H1 (cell line): ENCODE measurements around the gene DEK. TPM values are rescaled to one million over a fixed set of nuclear protein-coding genes. Genes with fewer than 3 reads are reported as not detected.

Source experiments
- CTCF ChIA-PET: fragments of 300-600 bp; sonication (Branson Sonifier 250); formaldehyde crosslinking; loops from one replicate; lab custom pipeline; 2021; ENCODE audit not compliant: partially characterized antibody; lab: Charles Lee
- POLR2A ChIA-PET: fragments of 300-600 bp; sonication (Branson Sonifier 250); formaldehyde crosslinking; loops from one replicate; lab custom pipeline; 2021; ENCODE audit warnings: inconsistent platforms; ENCODE audit not compliant: partially characterized antibody; lab: Charles Lee
- DNase-seq, 2 experiments: peaks; one replicate each; pipeline versions ENCODE4 v3.0.0 to v3.0.0-alpha.2; 2010 to 2022; ENCODE audit warnings: low spot score in 2 of 2, low read depth in 1 of 2, mixed read lengths in 1 of 2
- FAIRE-seq: peaks from 2 replicates; lab custom pipeline; 2011; peaks lifted over from hg19 to GRCh38; lab: Jason Lieb, UNC
- H2AFZ ChIP-seq: 2 replicates; pipeline ENCODE4 v1.8.1; 2012; ENCODE audit warnings: low read length, inconsistent platforms
- H2AK5ac ChIP-seq: 2 replicates; pipeline ENCODE4 v1.6.1; 2013; ENCODE audit warnings: low read depth, low read length
- H2BK120ac ChIP-seq: replicated peaks from 2 replicates; pipeline ENCODE3; 2013; ENCODE audit warnings: low read depth, low read length, inconsistent platforms
- H2BK12ac ChIP-seq: 2 replicates; pipeline ENCODE4 v1.6.1; 2013; ENCODE audit warnings: low read depth, low read length
- H2BK15ac ChIP-seq: 2 replicates; pipeline ENCODE4 v1.6.1; 2013; ENCODE audit warnings: low read length
- H2BK20ac ChIP-seq: 2 replicates; pipeline ENCODE4 v1.6.1; 2013; ENCODE audit warnings: low read length
- H2BK5ac ChIP-seq: 2 replicates; pipeline ENCODE4 v1.6.1; 2013; ENCODE audit warnings: low read depth, low read length
- H3K14ac ChIP-seq: 2 replicates; pipeline ENCODE4 v1.6.1; 2013; ENCODE audit warnings: inconsistent platforms; ENCODE audit not compliant: insufficient read length
- H3K18ac ChIP-seq: 2 replicates; pipeline ENCODE4 v1.6.1; 2013; ENCODE audit warnings: low read length; ENCODE audit errors: extremely low read depth
- H3K23ac ChIP-seq: 2 replicates; pipeline ENCODE4 v1.6.1; 2013; ENCODE audit warnings: inconsistent platforms; ENCODE audit not compliant: insufficient read length
- H3K23me2 ChIP-seq: 2 replicates; pipeline ENCODE4 v1.6.1; 2013; ENCODE audit warnings: low read depth, low read length
- H3K27ac ChIP-seq: 2 replicates; pipeline ENCODE4 v1.6.1; 2011; ENCODE audit warnings: low read depth, low read length, inconsistent platforms
- H3K27me3 ChIP-seq, 4 experiments: replicated peaks in 1 of 4; 1 replicate in 1 of 4; 2 replicates in 3 of 4; pipeline versions ENCODE4 v1.6.1 to v1.8.1; 2011 to 2013; ENCODE audit warnings: low read length in 3 of 4, mild to moderate bottlenecking in 3 of 4, inconsistent platforms in 2 of 4, mixed read lengths in 2 of 4, moderate library complexity in 1 of 4; ENCODE audit not compliant: control insufficient read depth in 3 of 4, insufficient read depth in 3 of 4; ENCODE audit errors: extremely low read depth in 1 of 4
- H3K36me3 ChIP-seq, 4 experiments: 2 replicates each; pipeline versions ENCODE4 v1.6.1 to v1.8.1; 2011 to 2013; ENCODE audit warnings: mild to moderate bottlenecking in 4 of 4, low read length in 3 of 4, moderate library complexity in 2 of 4, control low read depth in 1 of 4, inconsistent platforms in 1 of 4; ENCODE audit not compliant: insufficient read depth in 4 of 4, control insufficient read depth in 2 of 4
- H3K4ac ChIP-seq: replicated peaks from 2 replicates; pipeline ENCODE3; 2013; ENCODE audit warnings: low read length, low read depth, mixed read lengths, inconsistent platforms; ENCODE audit not compliant: insufficient read length
- H3K4me1 ChIP-seq, 4 experiments: replicated peaks in 1 of 4; 1 replicate in 1 of 4; 2 replicates in 3 of 4; pipeline versions ENCODE4 v1.6.1 to v1.8.1; 2011 to 2013; ENCODE audit warnings: low read length in 3 of 4, inconsistent platforms in 2 of 4, mixed read lengths in 1 of 4; ENCODE audit not compliant: insufficient read depth in 4 of 4, control insufficient read depth in 3 of 4
- H3K4me2 ChIP-seq, 2 experiments: 2 replicates each; pipeline versions ENCODE4 v1.6.1 to v1.8.1; 2011 to 2013; ENCODE audit warnings: low read depth in 2 of 2, low read length in 2 of 2, control low read depth in 1 of 2, inconsistent platforms in 1 of 2, mild to moderate bottlenecking in 1 of 2; ENCODE audit not compliant: insufficient read depth in 1 of 2
- H3K4me3 ChIP-seq, 4 experiments: fragments of 200-600, 300-600 bp in 1 of 4; sonication (generic), shearing (Covaris generic), sonication (Bioruptor Twin) in 1 of 4; 2 replicates each; pipeline versions ENCODE4 v1.5.1 to v1.8.1; 2011 to 2016; ENCODE audit warnings: low read length in 4 of 4, low read depth in 3 of 4, control low read depth in 2 of 4, inconsistent platforms in 2 of 4, mild to moderate bottlenecking in 2 of 4, mixed read lengths in 1 of 4, moderate library complexity in 1 of 4; ENCODE audit not compliant: insufficient read depth in 2 of 4; ENCODE audit errors: extremely low read depth in 1 of 4
- H3K56ac ChIP-seq: replicated peaks from 2 replicates; pipeline ENCODE3; 2013; ENCODE audit warnings: low read depth, mild to moderate bottlenecking, mixed read lengths, low read length, inconsistent platforms; ENCODE audit not compliant: insufficient read length
- H3K79me1 ChIP-seq: 2 replicates; pipeline ENCODE4 v1.6.1; 2013; ENCODE audit warnings: low read depth, low read length, control low read depth
- H3K79me2 ChIP-seq, 2 experiments: 2 replicates each; pipeline versions ENCODE4 v1.6.1 to v1.8.1; 2012 to 2013; ENCODE audit warnings: low read length in 2 of 2, mild to moderate bottlenecking in 2 of 2, inconsistent platforms in 1 of 2; ENCODE audit not compliant: insufficient read depth in 2 of 2, control insufficient read depth in 1 of 2
- H3K9ac ChIP-seq, 4 experiments: replicated peaks in 1 of 4; 1 replicate in 1 of 4; 2 replicates in 3 of 4; pipeline versions ENCODE4 v1.6.1 to v1.8.1; 2011 to 2013; ENCODE audit warnings: low read depth in 3 of 4, low read length in 3 of 4, control low read depth in 2 of 4, mild to moderate bottlenecking in 2 of 4, moderate library complexity in 2 of 4, inconsistent platforms in 1 of 4; ENCODE audit errors: extremely low read depth in 1 of 4
- H3K9me3 ChIP-seq, 2 experiments: 2 replicates each; pipeline versions ENCODE4 v1.6.1 to v1.8.1; 2012 to 2013; ENCODE audit warnings: mild to moderate bottlenecking in 2 of 2, moderate library complexity in 2 of 2, control low read depth in 1 of 2, inconsistent platforms in 1 of 2, low read depth in 1 of 2, low read length in 1 of 2, mixed read lengths in 1 of 2; ENCODE audit not compliant: insufficient read depth in 2 of 2
- H4K20me1 ChIP-seq, 2 experiments: replicated peaks in 1 of 2; 2 replicates each; pipeline versions ENCODE3 to v1.8.1; 2011 to 2013; ENCODE audit warnings: inconsistent platforms in 2 of 2, low read length in 2 of 2, mild to moderate bottlenecking in 1 of 2; ENCODE audit not compliant: insufficient read depth in 2 of 2, control insufficient read depth in 1 of 2
- H4K5ac ChIP-seq: 2 replicates; pipeline ENCODE4 v1.6.1; 2013; ENCODE audit warnings: low read length, low read depth, mixed read lengths, inconsistent platforms; ENCODE audit not compliant: insufficient read length
- H4K8ac ChIP-seq: 2 replicates; pipeline ENCODE4 v1.8.0; 2013; ENCODE audit warnings: mild to moderate bottlenecking, moderate library complexity, low read length, inconsistent platforms; ENCODE audit not compliant: insufficient read depth; ENCODE audit errors: extremely low read depth
- H4K91ac ChIP-seq: replicated peaks from 2 replicates; pipeline ENCODE3; 2013; ENCODE audit warnings: low read length, mixed read lengths, inconsistent platforms; ENCODE audit not compliant: insufficient read length
- E2F6 ChIP-seq: IDR thresholded peaks from 2 replicates; pipeline ENCODE4 v1.6.1; 2012; ENCODE audit warnings: inconsistent platforms
- EP300 ChIP-seq, 2 experiments: IDR thresholded peaks; 1 replicate in 1 of 2; 2 replicates in 1 of 2; pipeline ENCODE4 v1.6.1; 2011 to 2012; ENCODE audit warnings: low read depth in 2 of 2, low read length in 2 of 2, mild to moderate bottlenecking in 2 of 2, borderline replicate concordance in 1 of 2, inconsistent platforms in 1 of 2, moderate library complexity in 1 of 2
- JUN ChIP-seq: IDR thresholded peaks from 2 replicates; pipeline ENCODE4 v1.6.1; 2011; ENCODE audit warnings: low read depth, mild to moderate bottlenecking, improper control_type of control experiment, low read length
- KDM5A ChIP-seq: fragments of 200-600 bp; IDR thresholded peaks from 2 replicates; pipeline ENCODE4 v1.7.1; 2012; ENCODE audit warnings: mild to moderate bottlenecking, low read length, inconsistent platforms, mixed read lengths
- POLR2AphosphoS5 ChIP-seq: IDR thresholded peaks from 2 replicates; pipeline ENCODE4 v1.6.1; 2011; ENCODE audit warnings: low read depth, low read length
- SP2 ChIP-seq: IDR thresholded peaks from 2 replicates; pipeline ENCODE4 v1.6.1; 2012; ENCODE audit warnings: mild to moderate bottlenecking, low read length, inconsistent platforms
- SUZ12 ChIP-seq: fragments of 200-600 bp; sonication (generic); IDR thresholded peaks from 2 replicates; pipeline ENCODE4 v1.6.1; 2012; ENCODE audit warnings: mild to moderate bottlenecking, inconsistent platforms, low read length, moderate library complexity, mixed read lengths
- TAF7 ChIP-seq: optimal IDR thresholded peaks from 2 replicates; pipeline ENCODE3; 2011; ENCODE audit warnings: low read depth, mild to moderate bottlenecking, inconsistent platforms, low read length, moderate library complexity, borderline replicate concordance
- TBP ChIP-seq: IDR thresholded peaks from 2 replicates; pipeline ENCODE4 v1.6.1; 2011; ENCODE audit warnings: low read depth, low read length, improper control_type of control experiment
- TCF12 ChIP-seq: IDR thresholded peaks from 2 replicates; pipeline ENCODE4 v1.6.1; 2011; ENCODE audit warnings: low read depth, mild to moderate bottlenecking, low read length
- WGBS, 2 experiments: shearing (Covaris generic) in 1 of 2; methylation state at CpG; one replicate each; pipeline versions ENCODE4 v1.1.6 to v1.1.7; 2013 to 2015; ENCODE audit warnings: low lambda C conversion rate in 2 of 2, mixed read lengths in 2 of 2, inconsistent platforms in 1 of 2, low coverage in 1 of 2, missing lambda C conversion rate in 1 of 2; ENCODE audit not compliant: insufficient replicate concordance in 2 of 2, insufficient coverage in 1 of 2, insufficient read length in 1 of 2; ENCODE audit errors: extremely low coverage in 1 of 2, missing lambda C conversion rate in 1 of 2; 5-methylcytosine and 5-hydroxymethylcytosine counted together
- polyA plus RNA-seq, 7 experiments: library from polyadenylated mRNA; depleted of rRNA in 3 of 7; stranded (reverse) in 5 of 7; unstranded in 2 of 7; fragments of >200 nt in 5 of 7; fragments of 200-250 nt in 2 of 7; gene quantifications; 1 replicate in 5 of 7; 2 replicates in 1 of 7; 4 replicates in 1 of 7; pipeline versions ENCODE4 v1.2.1 to v1.2.3, GENCODE V29; 2011 to 2013; ENCODE audit warnings: missing spikeins in 2 of 7, mixed read lengths in 2 of 7
- total RNA-seq: library from RNA; stranded (reverse); fragmentation: NEBNext Ultra II Directional; extraction: Animal tissue kit (Norgen Biotek cat#: 25700); gene quantifications from 2 replicates; pipeline ENCODE4 v1.2.1, GENCODE V29; 2021

Gene DEK
- total and polyA plus RNA-seq, 2 of the 8 experiments (the other 6 are each of a cell fraction or from before 2014, with no cell fraction given): 40.0 to 228 TPM

GRCh38 chr6:18263418-18264218 is 712 bp downstream of the DEK start:
- no peaks in the 10 kb centered on the region; a peak in 1 of 7 replicates for H3K27me3 ChIP-seq
- peak overlapping the region; percentile 87 for H4K5ac ChIP-seq
- H3K79me2 ChIP-seq: peaks cover 50 to 57% of the 10 kb centered on the region in 2 experiments
- no peaks in the 10 kb centered on the region; the same call in 1 of the 2 replicates for H3K79me1 ChIP-seq
- H4K20me1 ChIP-seq: peaks cover 16 to 19% of the 10 kb centered on the region in 2 experiments
- no peak overlapping the region; the same call in 1 of the 2 replicates for H2AK5ac ChIP-seq
- H3K23me2 ChIP-seq: peaks cover 13% of the 10 kb centered on the region
- ChIA-PET CTCF (interaction anchor here (0.9 to 1.3 kb wide), 2 partner anchors 9 to 11 kb away, joined by 3 read pairs; no protein-coding TSS in a partner anchor), POLR2A (interaction anchor here (0.6 to 1.9 kb wide), 16 partner anchors 10 to 606 kb away, joined by 3 to 11 read pairs (median 4); partner anchors contain the start of gene RNF144B)
- H2BK15ac ChIP-seq: no peak overlapping the region
- peak overlapping the region; percentile 88 to 98 (median 95) for H3K4me3 ChIP-seq
- no peaks in the 10 kb centered on the region for H3K9me3 ChIP-seq
- no peak overlapping the region for H3K14ac ChIP-seq
- H3K4ac ChIP-seq: peak overlapping the region; percentile 87
- no peak overlapping the region for H2AFZ ChIP-seq
- H3K4me2 ChIP-seq: peak overlapping the region; percentile 73 to 82
- H3K23ac ChIP-seq: no peak overlapping the region
- peak in 1 of 2 experiments; percentile 66 for DNase-seq
- peak overlapping the region; percentile 97 to 100 (median 98) for H3K9ac ChIP-seq
- H3K56ac ChIP-seq: peak overlapping the region; percentile 89
- FAIRE-seq: no peak
- H4K91ac ChIP-seq: peak overlapping the region; percentile 68
- peak overlapping the region; percentile 97 for H3K27ac ChIP-seq
- H2BK5ac ChIP-seq: peak overlapping the region; percentile 96
- H4K8ac ChIP-seq: peak overlapping the region; percentile 99; the same call in 1 of the 2 replicates
- WGBS, 2 experiments: 2% methylated on average over 29 of the region's 50 CpGs; no CpG with 5 or more reads in 1 of the 2 experiments
- H2BK20ac ChIP-seq: no peak overlapping the region
- peaks cover 0 to 37% (median 1%) of the 10 kb centered on the region in 4 experiments; a peak in 2 of 8 replicates for H3K36me3 ChIP-seq
- peak overlapping the region; percentile 93 for H3K18ac ChIP-seq
- 0 out of 2 replicates have a peak overlapping the region, but pooled peaks have one; percentile 80 for H2BK12ac ChIP-seq
- peaks cover 5 to 22% (median 10%) of the 10 kb centered on the region in 4 experiments for H3K4me1 ChIP-seq
- H2BK120ac ChIP-seq: peak overlapping the region; percentile 29
- TF ChIP-seq SP2 (no peak), TAF7 (peak; percentile 18), KDM5A (no peak), JUN (no peak), E2F6 (no peak), TBP (0 out of 2 replicates have a peak, but pooled peaks have one; percentile 15), EP300 (IDR thresholded peaks at IDR 0.05; ENCODE audit: borderline replicate concordance in 1 of 2, low read depth in 2 of 2, low read length in 2 of 2) (no peak), TCF12 (no peak), SUZ12 (no peak), POLR2AphosphoS5 (peak; percentile 61)
